Breast epithelium (tissue), 4 donors: ENCODE measurements around the gene ANKMY2. TPM values are rescaled to one million over a fixed set of nuclear protein-coding genes. Genes with fewer than 3 reads are reported as not detected.
"Not testable (repeated sequence)": the region's sequence is repeated elsewhere in the genome, so short reads cannot be mapped to it uniquely, and the experiment has no call there.

Experiments used
- DNase-seq, 2 donors: peaks; one replicate each; pipeline ENCODE4 v3.0.0-alpha.2; 2019; ENCODE audit warnings: low spot score in 2 of 2
- H3K27ac ChIP-seq, 2 donors: fragments of 200-600 bp; sonication (generic) in 1 of 2; one replicate each; pipeline ENCODE4 v1.5.1; 2016 to 2019; ENCODE audit warnings: mild to moderate bottlenecking in 1 of 2
- H3K27me3 ChIP-seq, 2 donors: fragments of 200-600 bp; sonication (generic) in 1 of 2; one replicate each; pipeline versions ENCODE4 v1.5.1 to v1.6.0; 2017 to 2019; ENCODE audit warnings: control low read depth in 1 of 2, mild to moderate bottlenecking in 1 of 2
- H3K36me3 ChIP-seq: fragments of 200-600 bp; one replicate; pipeline ENCODE4 v1.5.1; 2019
- H3K4me1 ChIP-seq, 2 donors: fragments of 200-600 bp; sonication (generic); one replicate each; pipeline ENCODE4 v1.5.1; 2016 to 2019; ENCODE audit warnings: control low read depth in 1 of 2
- H3K4me3 ChIP-seq, 3 donors: fragments of 200-600 bp; sonication (generic); 1 replicate in 2 of 3; 2 replicates in 1 of 3; pipeline ENCODE4 v1.5.1; 2016 to 2019; ENCODE audit warnings: mild to moderate bottlenecking in 3 of 3, moderate library complexity in 2 of 3
- H3K9me3 ChIP-seq, 2 donors: fragments of 200-600 bp; sonication (generic) in 1 of 2; one replicate each; pipeline ENCODE4 v1.5.1; 2016 to 2019; ENCODE audit warnings: control low read depth in 1 of 2
- POLR2A ChIP-seq: fragments of 450-650 bp; IDR thresholded peaks from one replicate; pipeline ENCODE4 v1.6.1; 2016; ENCODE audit warnings: antibody characterized with exemption, mild to moderate bottlenecking, moderate library complexity
- POLR2AphosphoS5 ChIP-seq, 3 donors: sonication (generic); formaldehyde crosslinking; IDR thresholded peaks; one replicate each; pipeline ENCODE4 v1.6.1; 2017; ENCODE audit warnings: antibody characterized with exemption in 3 of 3
- intact Hi-C: fragments of 100-400 bp; cut with DNase I; formaldehyde crosslinking; loops from one replicate; pipeline ENCODE4 v1.15.1; 2023; ENCODE audit warnings: low total_unique reads
- total RNA-seq, 3 donors: library from RNA; depleted of rRNA; stranded (reverse); fragments of >200 nt; gene quantifications; one replicate each; pipeline ENCODE4 v1.1.0, GENCODE V29; 2016
- TF ChIP-seq, protein P1 (sequence below), 3 donors: fragments of 450-650 bp; IDR thresholded peaks; one replicate each; pipeline ENCODE4 v1.5.1; 2016 to 2017; ENCODE audit warnings: antibody characterized with exemption in 3 of 3, mild to moderate bottlenecking in 3 of 3, moderate library complexity in 3 of 3

Gene ANKMY2
- total RNA-seq, 3 donors from 2014 or later: 14.9 to 24.4 (median 18.4) TPM

DNA sequence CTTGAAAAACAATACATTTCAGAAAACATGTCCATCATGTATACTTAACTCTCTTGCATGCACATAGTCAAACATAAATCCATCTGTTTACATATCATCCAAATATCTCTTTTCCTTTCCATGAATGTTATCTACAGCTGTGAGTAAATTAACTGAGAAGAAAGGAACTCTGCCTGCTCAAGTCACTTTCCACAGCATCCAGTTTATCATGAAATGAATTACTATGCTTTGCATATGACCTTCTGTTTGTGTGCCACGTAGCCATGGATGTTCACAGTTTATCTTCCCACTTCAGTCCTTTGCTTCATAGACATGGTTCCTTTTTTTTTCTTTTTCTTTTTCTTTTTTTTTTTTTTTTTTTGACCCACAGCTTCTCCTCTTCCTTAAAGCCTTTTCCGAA lies 40.0 kb upstream of the ANKMY2 start:
- TF ChIP-seq POLR2A: no peak
- Histone ChIP-seq H3K4me3 (no peak overlapping the region), H3K36me3 (no peaks in the 10 kb centered on the region), H3K27me3 (no peaks in the 10 kb centered on the region), H3K4me1 (no peaks in the 10 kb centered on the region), H3K9me3 (no peaks in the 10 kb centered on the region), H3K27ac (no peak overlapping the region)
- intact Hi-C loops: no loop called here
- no peak for DNase-seq

DNA sequence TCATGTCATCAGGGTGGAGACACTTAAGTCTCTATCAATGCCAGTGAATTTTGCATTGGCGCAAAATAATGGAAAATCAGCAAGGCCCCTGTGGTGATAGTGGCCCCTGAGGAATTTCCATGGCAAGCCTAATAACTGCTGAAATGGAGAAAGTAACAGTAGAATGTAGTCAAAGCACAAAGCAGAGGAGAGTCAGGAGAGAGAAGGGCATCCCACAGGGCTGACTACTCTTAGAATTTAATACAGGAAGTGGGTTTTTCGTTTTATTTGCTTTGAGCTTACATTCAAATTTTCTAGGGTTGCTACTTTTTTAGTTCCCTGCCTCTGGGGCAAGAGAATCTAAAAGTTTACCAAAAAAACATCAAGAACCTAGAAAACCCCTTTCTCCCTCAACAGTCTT lies 39.4 kb upstream of the ANKMY2 start:
- Histone ChIP-seq H3K4me3 (no peak overlapping the region), H3K27ac (no peak overlapping the region), H3K4me1 (no peaks in the 10 kb centered on the region), H3K36me3 (no peaks in the 10 kb centered on the region), H3K9me3 (no peaks in the 10 kb centered on the region), H3K27me3 (no peaks in the 10 kb centered on the region)
- TF ChIP-seq, protein P1, sequence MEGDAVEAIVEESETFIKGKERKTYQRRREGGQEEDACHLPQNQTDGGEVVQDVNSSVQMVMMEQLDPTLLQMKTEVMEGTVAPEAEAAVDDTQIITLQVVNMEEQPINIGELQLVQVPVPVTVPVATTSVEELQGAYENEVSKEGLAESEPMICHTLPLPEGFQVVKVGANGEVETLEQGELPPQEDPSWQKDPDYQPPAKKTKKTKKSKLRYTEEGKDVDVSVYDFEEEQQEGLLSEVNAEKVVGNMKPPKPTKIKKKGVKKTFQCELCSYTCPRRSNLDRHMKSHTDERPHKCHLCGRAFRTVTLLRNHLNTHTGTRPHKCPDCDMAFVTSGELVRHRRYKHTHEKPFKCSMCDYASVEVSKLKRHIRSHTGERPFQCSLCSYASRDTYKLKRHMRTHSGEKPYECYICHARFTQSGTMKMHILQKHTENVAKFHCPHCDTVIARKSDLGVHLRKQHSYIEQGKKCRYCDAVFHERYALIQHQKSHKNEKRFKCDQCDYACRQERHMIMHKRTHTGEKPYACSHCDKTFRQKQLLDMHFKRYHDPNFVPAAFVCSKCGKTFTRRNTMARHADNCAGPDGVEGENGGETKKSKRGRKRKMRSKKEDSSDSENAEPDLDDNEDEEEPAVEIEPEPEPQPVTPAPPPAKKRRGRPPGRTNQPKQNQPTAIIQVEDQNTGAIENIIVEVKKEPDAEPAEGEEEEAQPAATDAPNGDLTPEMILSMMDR (IDR thresholded peaks at IDR 0.05): no peak
- TF ChIP-seq POLR2A: no peak
- no peak for TF ChIP-seq POLR2AphosphoS5 (IDR thresholded peaks at IDR 0.05)
- no peak for DNase-seq
- intact Hi-C loops: no loop called here

DNA sequence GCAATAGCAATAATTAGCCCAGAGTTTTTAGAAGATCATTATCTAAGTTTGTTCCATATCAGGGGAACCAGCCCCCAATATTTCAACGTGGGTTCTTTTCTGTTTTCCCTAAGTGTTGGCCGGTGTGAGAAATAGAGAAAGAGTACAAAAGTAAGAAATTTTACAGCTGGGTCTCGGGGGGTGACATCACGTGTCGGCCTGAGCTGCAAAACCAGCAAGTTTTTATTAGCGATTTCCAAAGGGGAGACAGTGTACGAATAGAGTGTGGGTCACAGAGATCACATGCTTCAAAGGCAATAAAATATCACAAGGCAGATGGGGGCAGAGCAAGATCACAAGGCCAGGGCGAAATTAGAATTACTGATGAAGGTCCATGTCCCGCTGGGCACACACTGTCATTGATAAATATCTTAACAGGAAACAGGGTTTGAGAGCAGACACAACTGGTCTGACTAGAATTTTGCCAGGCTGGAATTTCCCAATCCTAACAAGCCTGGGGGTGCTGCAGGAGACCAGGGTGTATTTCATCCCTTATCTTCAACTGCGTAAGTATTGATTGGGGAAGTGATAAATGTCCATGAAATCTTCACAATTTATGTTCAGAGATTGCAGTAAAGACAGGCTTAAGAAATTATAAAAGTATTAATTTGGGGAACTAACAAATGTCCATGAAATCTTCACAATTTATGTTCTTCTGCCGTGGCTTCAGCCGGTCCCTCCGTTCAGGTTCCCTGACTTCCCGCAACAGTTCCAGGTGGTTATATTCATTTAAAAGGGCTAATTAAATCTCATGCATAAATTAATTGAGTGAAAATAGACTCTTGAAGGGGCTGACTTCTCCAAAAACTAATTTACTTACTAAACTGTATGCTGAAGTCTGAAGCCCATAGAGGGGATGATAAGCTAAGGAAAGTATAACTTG lies 33.4 kb upstream of the ANKMY2 start:
- H3K9me3 ChIP-seq, H3K4me1 ChIP-seq, H3K4me3 ChIP-seq, H3K36me3 ChIP-seq, intact Hi-C loops, H3K27me3 ChIP-seq, H3K27ac ChIP-seq, DNase-seq: not testable (repeated sequence)

DNA sequence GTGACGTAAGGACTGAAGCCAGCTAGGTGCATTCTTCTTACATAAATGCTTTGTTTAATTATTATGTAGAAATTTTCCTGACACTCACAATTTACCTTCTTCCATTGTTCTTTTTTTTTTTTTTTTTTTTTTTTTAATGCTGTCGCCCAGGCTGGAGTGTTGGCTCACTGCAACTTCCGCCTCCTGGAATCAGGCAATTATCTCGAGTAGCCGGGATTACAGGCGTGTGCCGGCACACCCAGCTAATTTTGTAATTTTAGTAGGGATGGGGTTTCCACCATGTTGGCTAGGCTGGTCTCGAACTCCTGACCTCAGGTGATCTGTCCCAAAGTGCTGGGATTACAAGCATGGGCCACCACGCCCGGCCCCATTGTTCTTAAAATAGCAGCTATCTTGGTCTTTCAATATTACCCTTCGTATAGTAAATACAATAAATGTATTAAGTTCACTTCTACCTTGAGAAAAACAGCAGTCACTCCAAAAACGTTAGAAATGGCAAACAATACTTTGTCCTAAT lies 32.5 kb upstream of the ANKMY2 start:
- no peaks in the 10 kb centered on the region for H3K4me1 ChIP-seq
- H3K36me3 ChIP-seq: no peaks in the 10 kb centered on the region
- no peaks in the 10 kb centered on the region for H3K27me3 ChIP-seq
- H3K9me3 ChIP-seq: no peaks in the 10 kb centered on the region
- TF ChIP-seq, protein P1 (IDR thresholded peaks at IDR 0.05): no peak
- TF ChIP-seq POLR2AphosphoS5 (IDR thresholded peaks at IDR 0.05) (no peak), POLR2A (no peak)
- intact Hi-C loops: no loop called here
- DNase-seq: no peak
- H3K4me3 ChIP-seq: no peak overlapping the region
- H3K27ac ChIP-seq: no peak overlapping the region

DNA sequence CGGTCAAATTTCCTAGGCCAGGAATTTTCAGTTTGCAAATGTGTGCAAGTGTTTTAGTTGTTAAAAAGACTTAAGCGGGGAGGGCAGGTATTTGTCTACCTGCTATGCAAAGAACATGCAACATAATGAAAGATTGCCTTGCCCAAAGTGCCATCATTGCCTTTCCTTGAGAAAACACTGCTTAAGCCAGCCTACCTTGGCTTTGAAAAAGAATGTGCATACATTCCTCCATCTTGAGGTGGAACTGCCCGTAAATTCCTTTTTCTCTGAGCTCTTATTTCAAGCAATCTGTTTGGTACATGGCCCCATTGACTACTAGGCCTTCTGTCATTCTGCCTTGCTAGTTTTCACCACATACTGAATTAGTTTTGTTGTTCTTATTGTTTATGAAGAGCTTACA lies 29.7 kb upstream of the ANKMY2 start:
- H3K27ac ChIP-seq: no peak overlapping the region
- intact Hi-C loops: no loop called here
- DNase-seq: no peak
- no peak overlapping the region for H3K4me3 ChIP-seq
- H3K36me3 ChIP-seq: no peaks in the 10 kb centered on the region
- TF ChIP-seq, protein P1 (IDR thresholded peaks at IDR 0.05): no peak
- no peak for TF ChIP-seq POLR2AphosphoS5 (IDR thresholded peaks at IDR 0.05)
- H3K4me1 ChIP-seq: no peaks in the 10 kb centered on the region
- no peaks in the 10 kb centered on the region for H3K9me3 ChIP-seq
- no peaks in the 10 kb centered on the region for H3K27me3 ChIP-seq

GRCh38 chr7:16671811-16672210 lies 26.3 kb upstream of the ANKMY2 start:
- H3K27ac ChIP-seq: no peak overlapping the region

More at GRCh38 chr7:16671811-16672210, 26.3 kb upstream of the ANKMY2 start:
- TF ChIP-seq, protein P1 (IDR thresholded peaks at IDR 0.05): no peak
- no peak for TF ChIP-seq POLR2A
- TF ChIP-seq POLR2AphosphoS5 (IDR thresholded peaks at IDR 0.05): no peak
- no peak for DNase-seq
- intact Hi-C loops: no loop called here
- Histone ChIP-seq H3K4me1 (no peaks in the 10 kb centered on the region), H3K36me3 (no peaks in the 10 kb centered on the region), H3K4me3 (no peak overlapping the region), H3K27me3 (no peaks in the 10 kb centered on the region), H3K9me3 (no peaks in the 10 kb centered on the region)
